HL-60/S4 treated with phorbol 12-myristate 13-acetate at 8.2 ng/mL for 4 days and 3 days (cell line): ENCODE results near the gene RPL19.
"Not testable (repeated sequence)": the region's sequence is repeated elsewhere in the genome, so short reads cannot be mapped to it uniquely, and the experiment has no call there.

ENCODE experiments used
- in situ Hi-C: fragments of 300-500 bp; cut with MboI; formaldehyde crosslinking; loops from 2 replicates; pipeline ENCODE4 v1.15.0; 2022; ENCODE audit warnings: low sequenced_read_pairs

Gene RPL19

DNA sequence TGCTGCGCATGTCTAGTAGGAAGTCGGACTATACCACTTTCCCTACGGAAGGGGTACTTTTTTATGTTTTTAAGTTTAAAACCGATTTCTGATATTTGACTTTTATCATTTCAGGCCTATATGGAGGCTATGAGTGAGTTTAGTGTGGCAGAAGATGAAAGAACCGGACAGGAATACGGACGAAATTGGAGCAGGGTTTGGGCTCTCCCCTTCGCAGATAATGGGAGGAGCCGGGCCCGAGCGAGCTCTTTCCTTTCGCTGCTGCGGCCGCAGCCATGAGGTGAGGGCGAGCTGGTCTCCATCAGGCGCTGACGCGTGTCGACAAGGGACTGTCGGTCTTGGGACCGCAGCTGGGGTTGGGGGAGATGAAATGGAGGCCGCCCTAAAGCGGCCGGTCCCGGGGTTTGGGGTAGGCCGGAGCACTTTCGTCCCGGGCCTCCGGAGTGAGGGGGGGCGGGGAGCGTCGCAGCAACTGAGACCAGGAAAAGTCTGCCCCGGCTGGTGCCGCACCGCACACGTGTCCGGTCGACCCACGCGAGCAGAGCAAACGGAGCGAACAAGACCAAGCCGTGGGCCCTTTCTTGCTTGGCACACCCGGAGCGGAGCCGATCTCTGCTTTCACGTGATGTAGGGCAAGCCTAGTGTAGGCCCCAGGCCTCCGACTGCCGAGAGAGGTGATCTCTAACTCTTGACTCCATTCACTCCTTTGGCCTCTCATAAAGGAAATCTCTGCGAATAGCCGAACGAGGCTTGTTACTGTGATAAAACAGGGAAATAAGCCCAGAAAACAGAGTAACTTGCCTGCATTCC lies at the start of gene RPL19:
RPL19 (plus strand) TSS at position 214 of the 810 bp plus-strand sequence; CDS start at position 276, 62 bp downstream.
- in situ Hi-C loops = no loop called here

DNA sequence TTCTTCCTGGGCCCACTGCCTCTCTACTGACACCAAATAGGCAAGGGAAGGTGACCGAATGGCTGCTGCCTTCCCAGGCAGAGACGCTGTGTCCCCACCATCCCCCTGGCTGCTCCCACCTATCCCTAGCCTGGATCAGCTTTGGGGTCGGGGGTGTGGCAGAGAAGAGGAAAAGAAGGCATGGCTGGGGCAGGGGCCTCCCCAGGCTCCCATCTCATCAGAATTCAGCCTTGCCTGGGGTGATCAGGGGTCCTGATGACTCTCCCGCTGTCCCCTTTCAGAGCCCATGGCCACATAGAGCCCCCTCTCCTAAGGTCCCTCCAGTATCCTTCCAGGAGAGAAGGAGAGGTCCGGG lies 49.3 kb upstream of the RPL19 start:
- in situ Hi-C loops = no loop called here

GRCh38 chr17:39151150-39151942 lies 48.7 kb upstream of the RPL19 start, which contains the start of gene PLXDC1:
Gene PLXDC1 (minus strand): TSS chr17:39151637. CDS start chr17:39151437, 200 bp downstream.
- in situ Hi-C loops = no loop called here

DNA sequence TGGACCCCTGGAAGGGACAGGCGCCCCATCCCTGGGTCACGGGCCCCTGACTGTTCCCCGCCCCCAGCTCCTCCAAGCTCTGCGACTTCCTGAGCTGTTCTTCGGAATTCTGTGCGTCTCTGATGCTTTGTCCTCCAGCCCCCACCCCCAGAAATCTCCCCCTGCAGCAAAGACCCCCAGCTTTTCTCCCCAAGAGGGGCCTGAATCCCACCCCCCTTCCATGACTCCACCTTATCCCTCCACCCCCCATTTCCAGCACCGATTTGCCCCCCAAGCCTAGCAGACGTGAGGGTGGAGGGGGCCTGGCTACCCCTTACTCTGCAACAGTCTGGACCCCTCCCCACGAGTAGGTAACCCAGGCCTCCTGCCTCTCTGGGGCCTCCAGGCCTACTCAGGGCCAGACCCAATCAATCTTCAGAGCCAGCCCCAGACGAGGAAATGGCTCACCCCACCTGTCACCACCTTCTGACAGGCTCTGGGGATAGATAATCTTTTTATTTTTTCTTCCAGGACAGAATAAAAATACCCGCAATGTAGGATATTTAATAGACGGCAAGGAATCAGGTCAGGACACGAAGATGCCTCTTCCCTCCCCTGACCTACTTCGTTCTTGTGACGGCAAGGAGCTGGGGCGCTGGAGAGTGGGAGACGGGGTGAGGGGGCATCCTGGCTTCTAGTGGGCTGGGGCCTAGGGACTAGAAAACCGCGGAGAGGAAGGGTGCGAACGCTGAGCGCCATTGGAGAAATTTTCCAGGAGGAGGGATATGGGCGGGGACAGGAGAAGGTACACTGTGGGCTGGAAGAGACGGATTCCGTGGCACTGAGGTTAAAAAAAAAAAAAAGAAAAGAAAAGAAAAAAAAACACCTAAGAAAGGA lies 47.9 kb upstream of the RPL19 start:
- in situ Hi-C loops = no loop called here

DNA sequence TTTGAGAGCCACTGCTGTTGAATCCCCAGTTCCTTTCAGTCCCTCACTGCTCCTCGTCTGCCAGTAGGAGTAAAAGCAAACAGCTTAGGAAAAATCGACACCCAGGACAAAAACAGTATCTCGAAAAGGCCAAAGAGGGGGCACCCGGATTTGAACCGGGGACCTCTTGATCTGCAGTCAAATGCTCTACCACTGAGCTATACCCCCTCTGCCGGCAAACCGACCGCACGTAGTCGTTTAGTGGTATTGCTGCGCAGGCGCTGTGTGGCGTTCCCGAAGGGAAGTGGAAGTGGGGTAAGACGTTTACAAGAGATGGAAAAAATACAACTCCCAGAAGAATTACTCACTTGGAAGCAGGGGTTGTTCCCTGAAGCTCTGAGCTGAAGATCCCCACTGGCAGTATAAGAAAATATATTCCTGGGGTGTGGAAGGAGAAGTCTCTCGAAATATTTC lies 46.5 kb upstream of the RPL19 start:
- in situ Hi-C loops = no loop called here

- in situ Hi-C loops = no loop called here
These were observed 44.4 kb upstream of the RPL19 start for GRCh38 chr17:39155654-39156053.

- in situ Hi-C loops = no loop called here
These were observed 43.6 kb upstream of the RPL19 start for GRCh38 chr17:39156491-39156890.

DNA sequence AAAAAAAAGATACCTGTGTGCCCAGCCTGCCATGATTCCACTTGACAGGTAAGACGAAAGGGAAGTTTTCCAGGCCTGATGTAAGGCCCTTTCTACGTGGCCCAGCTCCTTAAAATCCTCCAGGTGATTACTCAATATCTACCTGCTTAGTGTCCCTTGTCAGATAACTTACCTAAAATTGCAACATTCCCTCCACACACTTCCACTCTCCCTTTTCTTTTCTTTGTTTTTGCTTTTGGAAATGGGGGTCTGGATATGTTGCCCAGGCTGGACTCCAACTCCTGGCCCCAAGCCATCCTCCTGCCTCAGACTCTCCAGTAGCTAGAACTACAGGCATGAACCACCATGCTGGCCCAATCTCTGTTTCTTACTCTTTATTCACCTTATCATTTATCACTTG lies 41.5 kb upstream of the RPL19 start:
- in situ Hi-C loops = no loop called here

GRCh38 chr17:39161962-39162361 lies 38.1 kb upstream of the RPL19 start:
- in situ Hi-C loops = no loop called here

DNA sequence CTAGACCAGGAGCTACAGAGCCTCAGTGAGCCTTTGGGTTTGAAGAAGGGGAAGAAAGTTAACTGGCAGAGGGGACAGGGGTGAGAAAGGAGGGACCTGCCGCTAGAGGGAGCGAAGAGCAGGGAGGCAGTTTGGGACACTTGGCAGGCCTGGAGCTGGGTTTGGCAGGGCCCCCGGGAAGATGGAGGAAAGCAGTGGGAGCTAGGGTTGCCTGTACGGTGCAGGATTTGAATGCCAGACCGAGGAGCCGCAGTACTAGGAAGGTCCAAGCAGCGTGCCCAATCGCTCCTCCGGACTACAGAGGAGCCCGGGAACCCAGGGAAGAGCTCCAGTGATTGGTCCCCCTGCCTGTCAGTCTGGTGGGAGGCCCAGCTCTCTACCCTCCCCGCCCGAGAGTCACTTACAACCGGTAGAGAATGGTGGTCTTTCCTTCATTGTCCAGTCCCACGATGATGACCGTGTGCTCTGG lies 35.4 kb upstream of the RPL19 start:
- in situ Hi-C loops = no loop called here

DNA sequence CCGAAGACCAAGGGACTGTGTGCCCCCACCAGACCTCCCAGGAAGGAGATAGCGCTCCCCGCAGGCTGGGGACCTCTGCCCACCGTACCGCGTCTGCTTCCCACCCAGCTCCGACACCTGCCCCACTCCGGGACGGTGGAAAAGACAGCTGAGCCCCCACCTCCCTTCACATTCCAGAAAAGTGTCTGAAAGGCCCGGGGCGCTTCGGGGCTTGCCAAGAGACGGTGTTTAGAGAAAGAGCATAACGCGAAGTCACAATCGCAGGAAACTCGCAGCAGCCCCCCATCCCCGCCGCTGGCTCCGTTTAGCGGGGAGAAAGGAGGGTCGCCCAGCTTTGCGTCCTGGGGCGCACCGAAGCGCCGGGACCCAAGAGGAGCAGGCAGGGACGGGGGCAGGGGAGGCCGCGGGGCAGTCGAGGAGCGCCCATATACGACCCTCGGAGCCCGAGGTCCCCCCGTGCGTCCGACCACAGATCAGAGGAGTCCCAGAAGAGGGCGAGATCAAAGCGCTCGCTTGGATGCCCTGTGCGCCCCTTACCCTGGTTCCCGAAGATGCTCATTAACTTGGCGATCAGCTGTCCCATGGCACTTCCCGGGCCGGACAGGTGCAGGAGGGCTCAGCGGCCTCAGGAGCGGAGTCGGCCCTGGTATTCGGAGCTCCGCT lies 34.8 kb upstream of the RPL19 start:
- in situ Hi-C loops = no loop called here

DNA sequence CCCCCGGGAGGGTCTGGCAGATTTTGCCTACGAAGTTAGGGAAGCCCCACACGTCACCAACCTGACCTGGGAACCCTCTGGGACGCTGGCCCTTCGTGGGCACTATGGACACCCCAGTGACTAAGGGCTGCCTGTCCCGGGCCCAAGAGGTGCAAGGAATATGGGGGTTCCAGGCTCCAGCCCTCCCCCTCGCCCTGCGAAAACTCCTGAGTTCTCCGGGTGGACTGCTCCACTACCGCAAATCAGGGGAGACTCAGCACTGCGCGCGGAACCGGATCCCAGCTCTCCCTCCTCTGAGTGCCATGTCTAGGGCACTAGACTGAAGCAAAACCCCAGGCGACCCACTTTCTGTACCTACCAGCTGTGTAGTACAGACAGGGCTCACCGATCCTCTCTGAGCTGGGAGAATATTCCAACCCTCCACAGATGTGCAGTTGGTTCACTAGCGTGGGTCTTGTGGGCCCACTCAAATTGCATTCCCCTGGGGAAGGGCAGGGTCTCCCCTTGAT lies 34.2 kb upstream of the RPL19 start, which contains the start of gene ARL5C:
ARL5C (minus strand) TSS at position 321 of the 509 bp plus-strand sequence. CDS start 401 bp downstream, outside the sequence.
- in situ Hi-C loops = no loop called here

DNA sequence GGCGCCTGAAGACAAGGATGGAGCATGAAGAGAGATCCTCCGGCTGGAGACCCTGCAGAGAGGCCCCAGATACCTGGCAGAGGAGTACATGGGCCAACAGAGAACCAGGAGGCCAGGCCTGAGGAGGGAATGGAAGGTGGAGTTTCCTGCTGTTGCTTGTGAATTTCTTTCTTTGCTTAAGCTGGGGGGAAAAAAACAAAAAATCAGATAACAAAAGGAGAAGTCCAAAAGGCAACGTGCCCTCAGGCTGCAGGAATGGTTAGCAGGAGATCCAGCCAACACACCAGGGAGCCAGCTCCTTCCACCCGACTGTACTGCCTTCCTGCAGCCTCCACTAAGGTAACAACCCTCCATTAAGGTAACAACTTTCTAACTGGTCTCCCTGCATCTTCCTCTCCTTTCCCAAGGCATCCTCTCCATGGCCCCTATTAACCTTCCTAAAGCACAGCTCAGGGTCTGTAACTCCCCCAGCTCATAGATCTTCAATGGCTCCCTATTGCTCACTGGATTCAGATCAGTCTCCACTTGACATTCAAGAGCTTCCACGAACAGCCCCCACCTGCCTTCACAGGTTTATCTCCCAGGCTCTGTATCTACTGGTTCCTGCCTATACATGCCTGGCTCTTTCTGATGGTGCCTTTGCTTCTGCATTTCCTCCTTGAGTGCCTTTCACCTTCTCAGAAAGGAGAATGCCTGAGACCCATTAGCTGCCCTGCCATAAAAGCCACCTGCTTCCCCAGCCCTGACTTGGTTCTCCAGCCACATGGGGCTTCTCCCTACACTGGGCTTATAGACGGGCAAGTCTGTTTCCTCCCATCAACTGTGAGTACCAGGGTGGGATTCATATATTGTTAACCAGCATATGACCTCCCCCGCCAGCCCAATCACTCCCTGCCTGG lies 33.4 kb upstream of the RPL19 start:
- in situ Hi-C loops = no loop called here

- in situ Hi-C loops = no loop called here
These were observed 32.6 kb upstream of the RPL19 start for GRCh38 chr17:39167476-39167875.

DNA sequence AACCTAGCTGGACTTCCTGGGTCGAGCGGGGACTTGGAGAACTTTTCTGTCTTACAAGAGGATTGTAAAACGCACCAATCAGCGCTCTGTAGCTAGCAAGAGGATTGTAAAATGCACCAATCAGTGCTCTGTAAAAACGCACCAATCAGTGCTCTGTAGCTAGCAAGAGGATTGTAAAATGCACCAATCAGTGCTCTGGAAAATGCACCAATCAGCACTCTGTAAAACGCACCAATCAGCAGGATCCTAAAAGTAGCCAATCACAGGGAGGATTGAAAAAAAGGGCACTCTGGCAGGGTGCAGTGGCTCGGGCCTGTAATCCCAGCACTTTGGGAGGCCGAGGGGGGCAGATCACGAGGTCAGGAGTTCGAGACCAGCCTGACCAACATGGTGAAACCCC lies 31.6 kb upstream of the RPL19 start:
- in situ Hi-C loops = not testable (repeated sequence)

DNA sequence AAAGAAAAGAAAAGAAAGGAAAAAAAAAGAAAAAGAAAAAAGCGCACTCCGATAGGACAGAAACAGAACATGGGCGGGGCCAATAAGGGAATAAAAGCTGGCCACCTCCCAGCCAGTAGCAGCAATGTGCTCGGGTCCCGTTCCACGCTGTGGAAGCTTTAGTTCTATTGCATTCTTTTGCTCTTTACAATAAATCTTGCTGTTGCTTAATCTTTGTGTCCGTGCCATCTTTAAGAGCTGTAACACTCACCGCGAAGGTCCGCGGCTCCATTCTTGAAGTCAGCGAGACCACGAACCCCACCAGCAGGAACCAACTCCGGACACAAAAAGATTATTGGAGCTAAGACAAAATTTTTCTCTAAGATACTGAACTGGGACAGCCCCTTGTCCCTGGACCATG lies 31.0 kb upstream of the RPL19 start:
- in situ Hi-C loops = no loop called here

DNA sequence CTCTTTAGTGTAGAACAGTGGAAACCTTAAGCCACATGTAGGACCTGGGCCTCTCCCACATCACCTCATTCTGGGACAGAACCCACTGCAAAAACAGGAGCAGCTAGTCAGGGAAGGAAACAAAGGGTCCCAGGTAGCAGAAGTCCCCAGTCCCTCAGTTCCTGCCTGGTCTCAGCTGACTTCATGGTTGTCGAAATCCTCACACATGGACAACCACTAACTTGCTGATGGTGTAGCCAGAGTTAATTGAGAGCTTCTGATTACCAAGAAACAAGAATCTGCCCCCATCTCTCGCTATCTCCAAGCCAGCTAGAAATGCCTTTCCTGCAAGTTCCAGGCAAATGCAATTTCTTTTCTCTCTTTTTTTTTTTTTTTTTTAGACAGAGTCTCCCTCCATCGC lies 30.6 kb upstream of the RPL19 start:
- in situ Hi-C loops = no loop called here

GRCh38 chr17:39170109-39170508 lies 30.0 kb upstream of the RPL19 start:
- in situ Hi-C loops = no loop called here

DNA sequence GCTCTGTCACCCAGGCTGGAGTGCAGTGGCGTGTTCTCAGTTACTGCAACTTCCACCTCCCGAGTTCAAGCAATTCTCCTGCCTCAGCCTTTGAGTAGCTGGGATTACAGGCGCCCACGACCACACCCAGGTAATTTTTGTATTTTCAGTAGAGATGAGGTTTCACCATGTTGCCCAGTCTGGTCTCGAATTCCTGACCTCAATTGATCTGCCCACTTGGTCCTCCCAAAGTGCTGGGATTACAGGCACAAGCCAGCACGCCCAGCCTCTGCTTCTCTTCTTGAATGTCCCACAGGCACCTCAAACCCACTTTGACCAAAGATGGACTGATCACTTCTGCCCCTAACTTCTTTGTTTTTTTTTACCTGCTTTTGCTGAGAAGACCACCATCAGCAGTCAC lies 29.5 kb upstream of the RPL19 start:
- in situ Hi-C loops = no loop called here
